Measurements from ENCODE around the gene ZNF862. TPM values are rescaled to one million over a fixed set of nuclear protein-coding genes. Genes with fewer than 3 reads are reported as not detected.

The ZNF862 gene
- total RNA-seq, 1 donor: 8.7 TPM

- Histone ChIP-seq H3K36me3 (ENCODE audit: insufficient read depth, low read length) (no peaks in the 10 kb centered on the region), H3K27ac (ENCODE audit: low read depth, low read length) (no peak overlapping the region), H3K27me3 (ENCODE audit: insufficient read depth, low read length) (no peaks in the 10 kb centered on the region), H3K4me2 (ENCODE audit: insufficient read depth, low read length) (peak overlapping the region; percentile 92), H3K4me3 (ENCODE audit: insufficient read depth, low read length) (no peak overlapping the region), H3K9me3 (ENCODE audit: low read depth, low read length) (no peaks in the 10 kb centered on the region), H3K4me1 (ENCODE audit: insufficient read depth, low read length) (peaks cover 16% of the 10 kb centered on the region), H2AFZ (ENCODE audit: low read length) (no peak overlapping the region), H4K20me1 (ENCODE audit: insufficient read depth, low read length) (no peaks in the 10 kb centered on the region), H3K79me2 (ENCODE audit: insufficient read depth, low read length) (no peaks in the 10 kb centered on the region)
- DNase-seq (ENCODE audit: insufficient read length, low spot score, missing footprints): no peak
- no peak for TF ChIP-seq CTCF (IDR thresholded peaks at IDR 0.05; ENCODE audit: extremely low read depth, low read depth, low read length)
Measured at GRCh38 chr7:149874644-149875028, 36.5 kb downstream of the ZNF862 start.

GRCh38 chr7:149875396-149875795 lies 37.2 kb downstream of the ZNF862 start:
- Histone ChIP-seq H3K4me1 (ENCODE audit: insufficient read depth, low read length) (peaks cover 16% of the 10 kb centered on the region), H3K9me3 (ENCODE audit: low read depth, low read length) (no peaks in the 10 kb centered on the region), H3K27ac (ENCODE audit: low read depth, low read length) (no peak overlapping the region), H3K79me2 (ENCODE audit: insufficient read depth, low read length) (no peaks in the 10 kb centered on the region), H3K36me3 (ENCODE audit: insufficient read depth, low read length) (no peaks in the 10 kb centered on the region), H3K27me3 (ENCODE audit: insufficient read depth, low read length) (no peaks in the 10 kb centered on the region), H3K4me3 (ENCODE audit: insufficient read depth, low read length) (no peak overlapping the region), H3K4me2 (ENCODE audit: insufficient read depth, low read length) (no peak overlapping the region), H2AFZ (ENCODE audit: low read length) (no peak overlapping the region), H4K20me1 (ENCODE audit: insufficient read depth, low read length) (no peaks in the 10 kb centered on the region)
- TF ChIP-seq CTCF (IDR thresholded peaks at IDR 0.05; ENCODE audit: extremely low read depth, low read depth, low read length): no peak
- peak; percentile 21 for DNase-seq (ENCODE audit: insufficient read length, low spot score, missing footprints)

- no peak for TF ChIP-seq CTCF (IDR thresholded peaks at IDR 0.05; ENCODE audit: extremely low read depth, low read depth, low read length)
- no peaks in the 10 kb centered on the region for H3K27me3 ChIP-seq (ENCODE audit: insufficient read depth, low read length)
- no peak overlapping the region for H3K27ac ChIP-seq (ENCODE audit: low read depth, low read length)
- H3K4me1 ChIP-seq (ENCODE audit: insufficient read depth, low read length): peaks cover 10% of the 10 kb centered on the region
- no peak overlapping the region for H2AFZ ChIP-seq (ENCODE audit: low read length)
- no peaks in the 10 kb centered on the region for H4K20me1 ChIP-seq (ENCODE audit: insufficient read depth, low read length)
- H3K4me2 ChIP-seq (ENCODE audit: insufficient read depth, low read length): no peak overlapping the region
- H3K36me3 ChIP-seq (ENCODE audit: insufficient read depth, low read length): no peaks in the 10 kb centered on the region
- no peak overlapping the region for H3K4me3 ChIP-seq (ENCODE audit: insufficient read depth, low read length)
- no peaks in the 10 kb centered on the region for H3K79me2 ChIP-seq (ENCODE audit: insufficient read depth, low read length)
- peak; percentile 71 for DNase-seq (ENCODE audit: insufficient read length, low spot score, missing footprints)
- H3K9me3 ChIP-seq (ENCODE audit: low read depth, low read length): no peaks in the 10 kb centered on the region
Measured at GRCh38 chr7:149877890-149878522, 39.8 kb downstream of the ZNF862 start.

DNA sequence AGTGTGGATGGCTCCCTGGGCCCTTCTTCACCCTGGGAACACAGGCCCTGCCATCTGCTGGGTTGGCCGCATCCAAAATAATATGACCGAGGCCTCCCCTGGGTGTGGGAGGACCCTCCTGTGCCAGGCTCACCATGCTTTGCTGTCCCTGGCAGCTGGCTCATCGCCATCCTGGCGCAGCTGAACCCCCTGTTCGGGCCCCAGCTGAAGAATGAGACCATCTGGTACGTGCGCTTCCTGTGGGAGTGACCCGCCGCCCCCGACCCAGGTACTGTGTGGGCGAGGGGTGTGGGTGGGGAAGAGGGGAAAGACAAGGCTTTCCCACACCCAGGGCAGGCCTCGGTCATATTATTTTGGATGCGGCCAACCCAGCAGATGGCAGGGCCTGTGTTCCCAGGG lies 40.3 kb downstream of the ZNF862 start:
- Histone ChIP-seq H3K4me3 (ENCODE audit: insufficient read depth, low read length) (no peak overlapping the region), H4K20me1 (ENCODE audit: insufficient read depth, low read length) (no peaks in the 10 kb centered on the region), H3K36me3 (ENCODE audit: insufficient read depth, low read length) (no peaks in the 10 kb centered on the region), H3K79me2 (ENCODE audit: insufficient read depth, low read length) (no peaks in the 10 kb centered on the region), H3K4me2 (ENCODE audit: insufficient read depth, low read length) (no peak overlapping the region), H3K9me3 (ENCODE audit: low read depth, low read length) (no peaks in the 10 kb centered on the region), H3K27ac (ENCODE audit: low read depth, low read length) (no peak overlapping the region), H3K27me3 (ENCODE audit: insufficient read depth, low read length) (no peaks in the 10 kb centered on the region), H2AFZ (ENCODE audit: low read length) (no peak overlapping the region), H3K4me1 (ENCODE audit: insufficient read depth, low read length) (peaks cover 8% of the 10 kb centered on the region)
- peak; percentile 30 for DNase-seq (ENCODE audit: insufficient read length, low spot score, missing footprints)
- no peak for TF ChIP-seq CTCF (IDR thresholded peaks at IDR 0.05; ENCODE audit: extremely low read depth, low read depth, low read length)

All from osteoblast (primary cell).